Mesodermal cell (in vitro differentiated cells): Measurements from ENCODE around the gene NDUFA11.

ENCODE experiments used
- H3K27ac ChIP-seq: 2 replicates; pipeline ENCODE4 v1.7.0; 2013; ENCODE audit warnings: mild to moderate bottlenecking, low read depth, low read length, moderate library complexity; ENCODE audit not compliant: severe bottlenecking
- H3K36me3 ChIP-seq: 2 replicates; pipeline ENCODE4 v1.7.1; 2013; ENCODE audit warnings: mild to moderate bottlenecking, low read length, moderate library complexity; ENCODE audit not compliant: control insufficient read depth, insufficient read depth
- H3K4me1 ChIP-seq: one replicate; pipeline ENCODE4 v1.7.1; 2013; ENCODE audit warnings: mild to moderate bottlenecking, low read length; ENCODE audit not compliant: insufficient read depth, control insufficient read depth, poor library complexity, severe bottlenecking
- H3K4me3 ChIP-seq: 2 replicates; pipeline ENCODE4 v1.7.0; 2013; ENCODE audit warnings: low read length, control low read depth, mild to moderate bottlenecking; ENCODE audit not compliant: insufficient read depth, poor library complexity, severe bottlenecking; ENCODE audit errors: extremely low read depth
- H3K9me3 ChIP-seq: 2 replicates; pipeline ENCODE4 v1.7.1; 2013; ENCODE audit warnings: mild to moderate bottlenecking, low read length, moderate library complexity; ENCODE audit not compliant: control insufficient read depth
- WGBS, 2 experiments: methylation state at CpG; one replicate each; pipeline ENCODE4 v1.1.5; 2013; ENCODE audit warnings: missing lambda C conversion rate in 2 of 2; ENCODE audit not compliant: insufficient coverage in 2 of 2; 5-methylcytosine and 5-hydroxymethylcytosine counted together

The NDUFA11 gene

GRCh38 chr19:5941673-5942072 lies 38.1 kb upstream of the NDUFA11 start:
- no peaks in the 10 kb centered on the region for H3K9me3 ChIP-seq
- H3K27ac ChIP-seq = no peak overlapping the region
- peaks cover 17% of the 10 kb centered on the region for H3K4me1 ChIP-seq
- H3K36me3 ChIP-seq = peaks cover 69% of the 10 kb centered on the region
- H3K4me3 ChIP-seq = no peak overlapping the region
- 87 to 91% methylated on average over 11 of the region's 11 CpGs for WGBS, 2 experiments

GRCh38 chr19:5940260-5941208 lies 36.9 kb upstream of the NDUFA11 start:
- H3K9me3 ChIP-seq = no peaks in the 10 kb centered on the region
- peaks cover 68% of the 10 kb centered on the region for H3K36me3 ChIP-seq
- no peak overlapping the region for H3K4me3 ChIP-seq
- H3K4me1 ChIP-seq = peaks cover 22% of the 10 kb centered on the region
- WGBS, 2 experiments = 93 to 98% methylated on average over 15 to 16 of the region's 21 CpGs
- no peak overlapping the region for H3K27ac ChIP-seq

- peaks cover 19% of the 10 kb centered on the region for H3K4me1 ChIP-seq
- 86 to 88% methylated on average over 10 of the region's 10 CpGs for WGBS, 2 experiments
- no peak overlapping the region for H3K27ac ChIP-seq
- H3K9me3 ChIP-seq = no peaks in the 10 kb centered on the region
- H3K4me3 ChIP-seq = no peak overlapping the region
- peaks cover 74% of the 10 kb centered on the region for H3K36me3 ChIP-seq
Measured at GRCh38 chr19:5937550-5937949, 34.0 kb upstream of the NDUFA11 start.

- Histone ChIP-seq H3K4me3 (no peak overlapping the region), H3K36me3 (peaks cover 80% of the 10 kb centered on the region), H3K4me1 (peaks cover 19% of the 10 kb centered on the region), H3K9me3 (no peaks in the 10 kb centered on the region), H3K27ac (no peak overlapping the region)
- WGBS, 2 experiments = 96% methylated on average over 9 of the region's 9 CpGs
Measured at GRCh38 chr19:5936292-5936592, 32.7 kb upstream of the NDUFA11 start.

GRCh38 chr19:5935473-5936291 lies 32.1 kb upstream of the NDUFA11 start:
- no peak overlapping the region for H3K4me3 ChIP-seq
- H3K36me3 ChIP-seq = peaks cover 80% of the 10 kb centered on the region
- H3K9me3 ChIP-seq = no peaks in the 10 kb centered on the region
- WGBS, 2 experiments = 93 to 95% methylated on average over 22 to 25 of the region's 25 CpGs
- H3K27ac ChIP-seq = peak overlapping the region; percentile 59
- peaks cover 19% of the 10 kb centered on the region for H3K4me1 ChIP-seq

GRCh38 chr19:5934774-5935472 lies 31.3 kb upstream of the NDUFA11 start:
- Histone ChIP-seq H3K4me1 (peaks cover 19% of the 10 kb centered on the region), H3K36me3 (peaks cover 82% of the 10 kb centered on the region), H3K9me3 (no peaks in the 10 kb centered on the region), H3K27ac (peak overlapping the region; percentile 59), H3K4me3 (no peak overlapping the region)
- 93 to 95% methylated on average over 8 to 11 of the region's 16 CpGs for WGBS, 2 experiments

GRCh38 chr19:5934069-5934401 lies 30.4 kb upstream of the NDUFA11 start:
- no peaks in the 10 kb centered on the region for H3K9me3 ChIP-seq
- no peak overlapping the region for H3K27ac ChIP-seq
- 87 to 100% methylated on average over 5 of the region's 5 CpGs for WGBS, 2 experiments
- H3K36me3 ChIP-seq = peaks cover 82% of the 10 kb centered on the region
- H3K4me1 ChIP-seq = peaks cover 19% of the 10 kb centered on the region
- no peak overlapping the region for H3K4me3 ChIP-seq

GRCh38 chr19:5933391-5934068 lies 29.9 kb upstream of the NDUFA11 start:
- WGBS, 2 experiments = 93 to 97% methylated on average over 15 to 17 of the region's 20 CpGs
- Histone ChIP-seq H3K36me3 (peaks cover 83% of the 10 kb centered on the region), H3K4me1 (peaks cover 19% of the 10 kb centered on the region), H3K4me3 (no peak overlapping the region), H3K9me3 (no peaks in the 10 kb centered on the region), H3K27ac (peak overlapping the region; percentile 10)

- WGBS, 2 experiments = 93 to 94% methylated on average over 19 to 20 of the region's 21 CpGs
- Histone ChIP-seq H3K36me3 (peaks cover 84% of the 10 kb centered on the region), H3K4me1 (peaks cover 19% of the 10 kb centered on the region), H3K27ac (no peak overlapping the region), H3K9me3 (no peaks in the 10 kb centered on the region), H3K4me3 (no peak overlapping the region)
Measured at GRCh38 chr19:5932609-5933262, 29.1 kb upstream of the NDUFA11 start.

GRCh38 chr19:5932146-5932545 lies 28.6 kb upstream of the NDUFA11 start:
- WGBS, 2 experiments = 97% methylated on average over 14 to 18 of the region's 18 CpGs
- H3K36me3 ChIP-seq = peaks cover 84% of the 10 kb centered on the region
- peaks cover 19% of the 10 kb centered on the region for H3K4me1 ChIP-seq
- no peak overlapping the region for H3K4me3 ChIP-seq
- no peaks in the 10 kb centered on the region for H3K9me3 ChIP-seq
- H3K27ac ChIP-seq = no peak overlapping the region
